ENCODE data around the gene UTP14A.

The UTP14A gene

GRCh38 chrX:129933700-129934099 is 27.7 kb downstream of the UTP14A start:
- H3K4me2 ChIP-seq (ENCODE audit: low read length), result no peak overlapping the region
- TF ChIP-seq EZH2phosphoT487 (IDR thresholded peaks at IDR 0.05; ENCODE audit: borderline replicate concordance, low read length) (no peak), CTCF (IDR thresholded peaks at IDR 0.05; ENCODE audit: low read depth, low read length, poor library complexity, severe bottlenecking) (no peak)
- H3K79me2 ChIP-seq (ENCODE audit: control insufficient read depth, low read length), result no peaks in the 10 kb centered on the region
- H3K27ac ChIP-seq (ENCODE audit: low read depth, low read length), result no peak overlapping the region
- peaks cover 8% of the 10 kb centered on the region for H3K4me1 ChIP-seq (ENCODE audit: control insufficient read depth, low read length)
- peaks cover 3% of the 10 kb centered on the region for H3K36me3 ChIP-seq (ENCODE audit: control insufficient read depth, low read length)
- H3K9me3 ChIP-seq (ENCODE audit: control insufficient read depth, insufficient read depth, low read length), result no peaks in the 10 kb centered on the region
- no peak overlapping the region for H3K4me3 ChIP-seq (ENCODE audit: low read length)
- H4K20me1 ChIP-seq (ENCODE audit: control insufficient read depth, insufficient read depth, low read depth, low read length), result no peaks in the 10 kb centered on the region
- peaks cover 19% of the 10 kb centered on the region for H3F3A ChIP-seq (ENCODE audit: control insufficient read depth, insufficient read depth)
- no peaks in the 10 kb centered on the region for H3K9me2 ChIP-seq (replicated peaks; ENCODE audit: control insufficient read depth, low read length)
- peaks cover 12% of the 10 kb centered on the region for H3K27me3 ChIP-seq (ENCODE audit: control insufficient read depth, low read length)

GRCh38 chrX:129934461-129934860 is 28.5 kb downstream of the UTP14A start:
- no peak for TF ChIP-seq EZH2phosphoT487 (IDR thresholded peaks at IDR 0.05; ENCODE audit: borderline replicate concordance, low read length)
- no peak for TF ChIP-seq CTCF (IDR thresholded peaks at IDR 0.05; ENCODE audit: low read depth, low read length, poor library complexity, severe bottlenecking)
- no peaks in the 10 kb centered on the region for H3K79me2 ChIP-seq (ENCODE audit: control insufficient read depth, low read length)
- H3K9me3 ChIP-seq (ENCODE audit: control insufficient read depth, insufficient read depth, low read length), result no peaks in the 10 kb centered on the region
- no peak overlapping the region for H3K4me2 ChIP-seq (ENCODE audit: low read length)
- H3K27me3 ChIP-seq (ENCODE audit: control insufficient read depth, low read length), result peaks cover 12% of the 10 kb centered on the region
- H3K4me3 ChIP-seq (ENCODE audit: low read length), result no peak overlapping the region
- H3F3A ChIP-seq (ENCODE audit: control insufficient read depth, insufficient read depth), result peaks cover 18% of the 10 kb centered on the region
- H3K27ac ChIP-seq (ENCODE audit: low read depth, low read length), result no peak overlapping the region
- peaks cover 8% of the 10 kb centered on the region for H3K4me1 ChIP-seq (ENCODE audit: control insufficient read depth, low read length)
- no peaks in the 10 kb centered on the region for H4K20me1 ChIP-seq (ENCODE audit: control insufficient read depth, insufficient read depth, low read depth, low read length)
- H3K36me3 ChIP-seq (ENCODE audit: control insufficient read depth, low read length), result peaks cover 3% of the 10 kb centered on the region
- no peaks in the 10 kb centered on the region for H3K9me2 ChIP-seq (replicated peaks; ENCODE audit: control insufficient read depth, low read length)

GRCh38 chrX:129934952-129935351 is 29.0 kb downstream of the UTP14A start:
- TF ChIP-seq CTCF (IDR thresholded peaks at IDR 0.05; ENCODE audit: low read depth, low read length, poor library complexity, severe bottlenecking) (no peak), EZH2phosphoT487 (IDR thresholded peaks at IDR 0.05; ENCODE audit: borderline replicate concordance, low read length) (no peak)
- peaks cover 13% of the 10 kb centered on the region for H3F3A ChIP-seq (ENCODE audit: control insufficient read depth, insufficient read depth)
- no peaks in the 10 kb centered on the region for H3K79me2 ChIP-seq (ENCODE audit: control insufficient read depth, low read length)
- no peaks in the 10 kb centered on the region for H3K9me3 ChIP-seq (ENCODE audit: control insufficient read depth, insufficient read depth, low read length)
- no peak overlapping the region for H3K4me3 ChIP-seq (ENCODE audit: low read length)
- H4K20me1 ChIP-seq (ENCODE audit: control insufficient read depth, insufficient read depth, low read depth, low read length), result no peaks in the 10 kb centered on the region
- no peaks in the 10 kb centered on the region for H3K9me2 ChIP-seq (replicated peaks; ENCODE audit: control insufficient read depth, low read length)
- H3K4me2 ChIP-seq (ENCODE audit: low read length), result no peak overlapping the region
- peaks cover 8% of the 10 kb centered on the region for H3K4me1 ChIP-seq (ENCODE audit: control insufficient read depth, low read length)
- H3K36me3 ChIP-seq (ENCODE audit: control insufficient read depth, low read length), result no peaks in the 10 kb centered on the region; the same call in 1 of the 2 replicates
- peaks cover 12% of the 10 kb centered on the region for H3K27me3 ChIP-seq (ENCODE audit: control insufficient read depth, low read length)
- H3K27ac ChIP-seq (ENCODE audit: low read depth, low read length), result no peak overlapping the region

Measured in DOHH2 (cell line).